Measurements from ENCODE around the gene IRF3.
A peak's percentile ranks its signal among the peaks of the same experiment; 100 is the strongest.

IRF3 gene

DNA sequence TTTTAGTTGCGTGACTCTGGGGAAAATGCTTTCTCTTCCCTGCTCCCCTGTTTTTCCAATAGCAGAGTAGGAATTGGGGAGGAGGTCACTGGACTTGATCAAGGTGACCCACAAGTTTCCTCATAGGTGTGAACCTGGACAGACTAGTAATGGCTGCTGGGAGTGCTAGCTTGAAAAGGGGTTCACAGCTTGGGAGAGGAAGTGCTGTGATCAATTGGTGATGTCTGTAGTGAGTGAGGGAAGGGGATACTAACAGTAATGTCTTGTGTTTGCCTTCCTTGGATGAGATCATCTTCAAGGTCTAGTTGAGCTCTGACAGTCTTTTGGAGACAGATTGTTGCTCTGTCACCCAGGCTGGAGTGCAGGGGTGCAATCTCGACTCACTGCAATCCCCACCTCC is 1.8 kb upstream of the IRF3 start:
- no peak for DNase-seq

DNA sequence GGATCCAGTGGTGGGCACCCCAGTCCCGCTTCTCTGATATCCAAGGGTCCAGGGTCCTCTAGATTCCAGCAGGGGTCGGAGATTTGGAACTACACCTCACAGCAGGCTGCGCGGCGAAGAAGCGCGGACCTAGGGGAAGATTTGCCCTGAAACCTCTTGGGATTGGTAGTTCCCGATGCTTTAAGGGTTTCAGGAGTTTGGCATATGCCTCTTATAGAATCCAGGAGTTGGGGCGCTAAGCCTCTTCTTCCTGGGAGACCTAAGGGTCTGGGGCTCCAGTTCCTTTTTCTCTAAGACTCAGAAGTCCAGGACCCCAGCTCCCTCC is 425 bp upstream of the IRF3 start:
- DNase-seq = no peak

DNA sequence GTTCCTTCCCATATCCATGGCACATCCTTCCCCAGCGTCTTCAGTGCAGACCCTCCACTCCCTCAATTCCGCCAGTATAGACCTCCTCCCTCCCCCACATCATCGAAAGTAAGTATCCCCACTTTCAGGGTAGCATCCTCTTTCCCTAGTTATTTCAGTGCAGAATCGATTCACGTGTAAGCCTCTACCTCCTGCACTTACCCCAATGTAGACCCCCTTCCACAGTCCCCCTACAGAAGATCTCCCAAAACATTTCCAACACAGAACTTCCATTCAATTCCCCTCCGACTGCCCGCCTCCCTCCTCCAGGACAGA is 664 bp downstream of the IRF3 start:
- DNase-seq = no peak

DNA sequence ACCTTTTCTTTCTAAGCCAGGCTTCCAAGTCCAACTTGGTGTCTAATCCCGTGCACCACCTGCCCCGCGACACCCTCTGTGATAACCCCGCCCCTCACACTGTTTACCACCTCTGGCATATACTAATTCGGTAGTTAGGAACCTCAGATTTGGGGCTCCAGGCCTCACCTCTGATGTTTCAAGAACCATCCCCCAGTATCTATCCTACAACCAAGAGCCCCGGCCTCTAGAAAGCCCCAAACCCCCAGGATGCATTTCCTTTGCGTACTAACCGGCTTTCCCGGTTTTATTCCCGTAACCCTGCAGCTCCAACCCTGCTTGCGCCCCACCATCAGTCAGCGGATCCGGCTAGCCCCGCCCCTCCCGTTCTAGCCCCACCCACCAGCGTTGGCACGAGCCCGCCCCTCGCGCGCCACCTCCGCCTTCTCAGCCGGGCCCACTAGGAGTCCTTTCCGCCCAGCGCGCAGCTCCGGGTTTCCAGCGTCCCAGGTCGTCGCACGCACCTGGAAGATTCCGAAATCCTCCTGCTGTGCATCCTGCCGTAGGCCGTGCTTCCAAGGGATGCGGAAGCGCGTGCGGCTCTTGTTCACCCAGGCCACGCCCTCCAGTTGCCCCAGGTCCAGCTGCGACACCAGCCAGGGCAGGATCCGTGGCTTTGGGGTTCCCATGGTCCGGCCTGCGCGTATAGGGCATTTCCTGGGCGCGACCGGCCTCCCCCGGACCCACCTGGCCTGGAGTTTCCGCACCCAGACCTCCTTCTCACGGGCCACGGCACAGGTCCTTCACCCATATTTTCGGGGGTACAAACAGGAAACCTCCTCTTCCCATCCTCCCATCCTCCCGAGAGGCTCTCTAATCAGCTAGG is 1.3 kb downstream of the IRF3 start:
- peak; percentile 88 to 89 for DNase-seq

DNA sequence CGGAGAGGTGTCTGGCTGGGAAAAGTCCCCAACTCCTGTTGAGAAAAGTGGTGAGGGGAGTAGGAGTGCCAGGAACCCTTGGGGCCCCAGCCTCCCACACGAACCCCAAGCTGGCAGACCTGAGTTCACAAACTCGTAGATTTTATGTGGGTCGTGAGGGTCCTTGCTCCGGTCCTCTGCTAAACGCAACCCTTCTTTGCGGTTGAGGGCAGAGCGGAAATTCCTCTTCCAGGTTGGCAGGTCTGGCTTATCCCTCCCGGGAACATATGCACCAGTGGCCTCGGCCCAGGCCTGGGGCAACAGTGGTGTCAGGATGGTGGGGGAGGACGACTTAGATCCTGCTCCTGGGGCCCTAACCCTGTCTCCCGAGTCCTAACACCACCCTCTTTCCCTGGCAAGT is 2.4 kb downstream of the IRF3 start:
- DNase-seq = no peak

DNA sequence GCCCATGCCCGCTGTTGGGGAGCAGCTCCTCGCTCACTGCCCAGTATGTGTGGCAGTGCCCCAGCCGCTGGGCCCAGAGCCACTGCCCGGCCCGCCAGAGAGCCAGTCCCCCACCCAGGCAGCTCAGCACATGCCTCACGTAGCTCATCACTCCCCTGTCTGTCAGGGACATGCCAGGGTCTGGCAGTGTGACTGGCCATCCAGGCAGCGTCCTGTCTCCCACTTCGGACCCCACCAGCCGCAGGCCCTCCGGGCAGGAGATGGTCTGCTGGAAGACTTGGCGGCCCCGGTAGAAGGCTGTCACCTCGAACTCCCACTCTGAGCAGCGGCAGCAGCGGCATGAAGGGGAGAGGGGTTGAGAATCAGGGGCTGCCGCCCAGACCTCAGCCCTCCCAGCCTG is 3.6 kb downstream of the IRF3 start:
- no peak for DNase-seq

DNA sequence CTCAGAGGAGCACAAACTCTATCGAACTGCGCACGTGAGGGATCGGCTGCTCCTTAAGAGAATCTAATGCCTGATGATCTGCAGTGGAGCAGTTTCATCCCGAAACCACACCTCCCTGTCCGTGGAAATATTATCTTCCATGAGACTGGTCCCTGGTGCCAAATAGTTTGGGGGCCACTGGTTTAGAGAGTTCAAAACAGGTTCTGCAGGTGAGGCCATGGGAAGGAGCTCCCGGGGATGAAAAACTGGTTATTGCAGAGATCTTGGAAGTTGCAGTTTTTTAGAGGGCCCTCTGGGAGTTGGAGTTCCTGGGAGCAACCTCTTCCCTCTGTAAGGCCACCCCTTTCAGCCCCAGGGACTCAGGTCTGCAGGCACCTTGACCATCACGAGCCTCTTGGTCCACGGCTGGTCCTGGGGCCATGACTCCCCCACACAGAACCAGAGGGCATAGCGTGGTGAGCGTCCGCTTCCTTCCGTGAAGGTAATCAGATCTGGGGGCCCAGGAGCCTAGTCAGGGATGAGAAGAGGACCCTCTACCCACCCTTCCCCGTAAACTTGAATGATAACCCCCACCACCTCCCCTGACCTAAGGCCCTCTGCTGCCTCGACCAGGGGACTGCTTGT is 5.2 kb downstream of the IRF3 start:
- no peak for DNase-seq

DNA sequence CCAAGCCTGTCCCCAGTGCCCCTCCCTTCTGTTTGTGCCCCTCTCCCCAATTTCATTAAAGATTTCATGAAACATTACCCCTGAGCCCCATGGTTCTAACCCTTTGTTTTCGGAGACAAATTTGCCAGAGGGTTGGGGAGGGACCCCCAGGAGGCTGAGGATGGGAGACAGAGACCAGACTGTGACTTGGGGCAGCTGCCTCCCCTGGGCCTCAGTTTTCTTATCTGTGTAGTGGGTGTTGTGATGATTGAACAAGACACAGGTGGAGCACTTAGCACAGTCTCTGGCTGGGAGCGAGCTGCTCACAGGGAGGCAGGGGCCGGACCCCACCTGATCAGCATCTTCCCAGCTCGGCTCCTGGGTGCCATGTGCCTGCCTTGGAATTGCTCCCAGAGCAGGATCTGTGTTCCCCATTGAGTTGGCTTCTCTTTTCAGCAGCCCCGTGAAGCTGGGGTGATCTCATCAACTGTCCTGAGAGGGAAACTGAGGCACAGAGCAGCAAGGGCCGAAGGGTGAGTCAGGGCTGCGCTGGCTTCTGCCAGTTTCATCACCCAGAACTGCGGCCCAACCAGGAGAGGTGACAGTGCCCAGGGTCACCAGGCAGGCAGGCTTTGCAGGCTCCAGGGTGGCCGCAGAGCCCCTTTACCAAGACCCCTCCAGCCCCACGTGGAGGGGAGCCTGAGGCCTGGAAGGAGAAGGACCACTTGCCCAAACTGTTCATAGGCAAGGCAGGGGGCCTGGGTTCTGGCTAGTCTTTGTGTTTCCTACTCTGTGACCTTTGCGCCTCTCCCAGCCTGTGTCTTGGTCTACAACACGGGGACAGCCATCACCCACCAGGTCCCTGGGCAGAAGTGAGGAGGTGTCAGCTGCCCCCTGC is 6.9 kb downstream of the IRF3 start:
- no peak for DNase-seq

DNA sequence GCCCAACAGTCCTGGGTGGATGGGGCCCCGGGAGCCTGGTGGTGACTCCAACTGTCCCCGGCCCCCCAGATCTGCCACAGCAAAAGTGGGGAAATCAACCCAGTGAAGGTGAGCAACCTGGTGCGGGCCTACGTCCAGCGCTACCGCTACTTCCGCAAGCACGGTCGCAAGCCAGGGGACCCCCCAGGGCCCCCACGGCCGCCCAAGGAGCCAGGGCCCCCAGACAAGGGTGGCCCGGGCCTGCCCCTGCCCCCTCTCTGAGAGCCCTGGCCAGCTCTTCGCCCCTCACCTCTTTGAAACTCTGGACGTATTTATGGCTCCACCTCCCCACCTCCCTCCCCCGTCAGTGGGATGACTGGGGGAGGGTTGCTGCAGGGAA is 7.5 kb downstream of the IRF3 start:
- no peak for DNase-seq

DNA sequence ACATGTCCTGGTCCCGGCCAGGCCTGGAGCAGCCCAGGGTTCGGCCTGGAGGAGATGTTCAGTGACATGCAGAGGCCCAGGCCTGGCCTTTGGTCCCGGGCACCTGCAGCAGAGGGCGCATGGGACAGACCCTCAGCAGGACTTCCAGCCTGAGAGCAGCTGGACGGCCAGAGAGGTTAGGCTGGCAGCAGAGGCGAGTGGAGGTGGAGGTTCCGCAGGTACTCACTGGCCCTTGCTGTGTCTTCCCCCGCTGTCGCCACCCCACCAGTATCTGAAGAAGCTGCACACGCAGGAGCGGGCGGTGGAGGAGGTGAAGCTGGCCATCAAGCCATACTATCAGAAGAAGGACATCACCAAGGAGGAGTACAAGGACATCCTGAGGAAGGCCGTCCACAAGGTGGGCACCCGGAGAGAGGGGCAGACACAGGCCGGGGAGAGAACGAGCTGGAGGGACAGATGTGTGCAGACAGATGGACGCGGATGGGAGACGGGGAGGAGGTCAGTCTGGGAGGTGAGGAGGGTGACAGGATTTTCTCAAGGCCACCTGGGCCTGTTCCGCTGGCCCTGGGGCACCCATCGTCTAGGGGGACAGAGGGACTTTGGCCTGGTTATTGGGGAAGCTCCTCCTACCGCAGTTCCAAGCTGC is 8.0 kb downstream of the IRF3 start:
- DNase-seq = no peak

DNA sequence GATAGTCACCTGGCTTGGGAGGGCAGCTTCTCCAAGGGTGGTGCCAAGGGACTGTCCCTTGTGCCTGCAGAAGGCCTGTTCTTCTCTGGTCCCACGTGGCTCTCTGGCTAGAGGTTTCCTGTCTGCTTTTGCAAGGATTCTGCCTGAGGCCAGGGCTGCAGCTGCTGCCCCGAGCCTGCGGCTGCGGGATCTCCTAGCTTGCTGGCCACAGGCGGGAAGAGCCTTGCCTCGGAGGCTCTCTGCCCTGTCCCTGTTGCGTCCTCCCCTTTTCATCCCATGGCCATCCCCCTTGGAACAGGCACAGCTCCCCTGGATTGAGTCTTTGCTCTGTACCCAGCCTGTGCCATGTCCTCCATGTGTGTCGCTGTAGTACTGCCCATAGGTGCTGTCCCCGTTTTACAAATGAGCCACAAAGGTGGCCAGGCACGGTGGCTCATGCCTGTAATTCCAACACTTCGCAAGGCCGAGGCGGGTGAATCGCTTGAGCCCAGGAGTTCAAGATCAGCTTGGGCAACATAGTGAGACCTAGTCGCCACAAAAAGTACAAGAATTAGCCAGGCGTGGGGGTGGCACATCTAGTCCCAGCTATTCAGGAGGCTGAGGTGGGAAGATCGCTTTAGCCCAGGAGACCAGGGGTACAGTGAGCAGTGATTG is 9.1 kb downstream of the IRF3 start:
- no peak for DNase-seq

DNA sequence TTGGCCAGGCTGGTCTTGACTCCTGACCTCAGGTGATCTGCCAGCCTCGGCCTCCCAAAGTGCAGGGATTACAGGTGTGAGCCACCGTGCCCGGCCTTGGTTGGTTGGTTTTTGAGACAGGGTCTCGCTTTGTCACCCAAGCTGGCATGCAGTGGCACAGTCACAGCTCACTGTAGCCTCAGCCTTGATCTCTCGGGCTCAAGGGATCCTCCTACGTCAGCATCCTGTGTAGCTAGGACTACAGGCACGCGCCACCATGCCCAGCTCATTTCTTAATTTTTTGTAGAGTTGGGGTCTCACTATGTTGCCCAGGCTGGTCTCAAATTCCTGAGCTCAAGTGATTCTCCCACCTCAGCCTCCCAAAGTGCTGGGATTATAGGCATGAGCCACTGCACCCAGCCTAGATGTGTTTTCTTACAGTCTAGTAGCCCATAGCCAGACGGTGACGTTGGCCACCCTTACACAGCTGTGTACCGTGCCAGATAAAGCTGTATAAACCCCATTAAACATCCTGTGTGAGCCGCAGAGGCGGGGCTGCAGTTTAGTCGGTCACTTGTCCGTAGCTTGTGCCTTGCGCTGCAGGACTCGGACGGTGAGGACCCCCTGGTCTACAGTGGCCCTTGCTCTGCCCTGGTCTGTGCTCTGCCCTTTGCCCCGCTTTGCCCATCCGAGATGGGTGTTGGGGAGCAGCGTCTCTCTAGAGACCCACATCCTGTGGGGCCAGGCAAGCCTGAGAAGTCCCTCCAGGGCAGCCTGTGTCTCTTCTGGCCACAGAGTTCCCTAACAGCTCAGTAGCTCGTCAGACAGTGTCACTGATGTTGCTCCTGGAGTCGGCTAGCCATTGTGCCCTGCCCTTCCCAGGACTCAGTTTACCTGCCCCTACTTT is 9.8 kb downstream of the IRF3 start:
- no peak for DNase-seq

DNA sequence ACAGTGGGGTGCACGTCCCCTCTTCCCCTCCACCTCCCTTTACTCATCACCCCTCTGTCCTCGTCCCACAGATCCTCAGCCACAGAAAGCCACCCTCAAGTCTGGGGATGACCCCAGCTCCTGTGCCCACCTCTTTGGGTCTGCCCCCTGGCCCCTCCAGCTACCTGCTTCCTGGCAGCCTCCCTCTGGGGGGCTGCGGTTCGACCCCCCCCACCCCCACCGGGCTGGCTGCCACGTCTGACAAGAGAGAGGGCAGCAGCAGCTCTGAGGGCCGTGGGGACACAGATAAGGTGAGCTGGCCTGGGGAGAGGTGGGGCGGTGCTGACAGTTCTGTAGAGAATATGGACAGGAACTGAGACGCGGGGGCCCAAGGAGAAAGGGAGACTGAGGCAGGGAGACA is 11.1 kb downstream of the IRF3 start:
- DNase-seq = no peak

DNA sequence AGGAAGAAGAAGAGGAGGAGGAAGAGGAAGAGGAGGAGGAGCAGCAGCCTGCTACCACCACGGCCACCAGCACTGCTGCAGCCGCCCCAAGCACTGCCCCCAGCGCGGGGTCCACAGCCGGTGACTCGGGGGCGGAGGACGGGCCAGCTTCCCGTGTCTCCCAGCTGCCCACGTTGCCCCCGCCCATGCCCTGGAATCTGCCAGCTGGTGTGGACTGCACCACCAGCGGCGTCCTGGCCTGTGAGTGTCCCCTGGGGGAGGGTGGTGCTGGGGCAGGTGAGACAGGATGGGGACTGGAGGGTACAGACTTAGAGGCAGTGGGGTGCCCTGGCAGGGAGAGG is 12.2 kb downstream of the IRF3 start:
- DNase-seq = no peak

DNA sequence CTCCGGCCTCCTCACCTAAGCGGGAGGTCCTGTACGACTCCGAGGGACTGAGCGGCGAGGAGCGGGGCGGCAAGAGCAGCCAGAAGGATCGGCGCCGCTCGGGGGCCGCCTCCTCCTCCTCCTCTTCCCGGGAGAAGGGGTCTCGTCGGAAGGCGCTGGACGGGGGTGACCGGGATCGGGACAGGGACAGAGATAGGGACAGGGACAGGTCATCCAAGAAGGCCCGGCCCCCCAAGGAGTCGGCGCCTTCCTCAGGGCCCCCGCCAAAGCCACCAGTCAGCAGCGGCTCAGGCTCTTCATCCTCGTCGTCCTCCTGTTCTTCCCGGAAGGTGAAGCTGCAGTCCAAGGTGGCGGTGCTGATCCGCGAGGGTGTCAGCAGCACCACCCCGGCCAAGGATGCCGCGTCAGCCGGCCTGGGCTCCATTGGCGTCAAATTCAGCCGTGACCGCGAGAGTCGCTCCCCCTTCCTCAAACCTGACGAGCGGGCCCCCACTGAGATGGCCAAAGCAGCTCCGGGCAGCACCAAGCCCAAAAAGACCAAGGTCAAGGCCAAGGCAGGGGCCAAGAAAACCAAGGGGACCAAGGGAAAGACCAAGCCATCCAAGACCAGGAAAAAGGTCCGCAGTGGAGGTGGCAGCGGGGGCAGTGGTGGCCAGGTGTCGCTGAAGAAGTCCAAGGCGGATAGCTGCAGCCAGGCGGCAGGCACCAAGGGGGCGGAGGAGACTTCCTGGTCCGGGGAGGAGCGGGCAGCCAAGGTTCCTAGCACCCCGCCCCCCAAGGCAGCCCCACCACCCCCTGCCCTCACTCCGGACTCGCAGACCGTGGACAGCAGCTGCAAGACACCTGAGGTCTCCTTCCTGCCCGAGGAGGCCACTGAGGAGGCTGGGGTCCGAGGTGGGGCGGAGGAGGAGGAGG is 12.8 kb downstream of the IRF3 start:
- no peak for DNase-seq

DNA sequence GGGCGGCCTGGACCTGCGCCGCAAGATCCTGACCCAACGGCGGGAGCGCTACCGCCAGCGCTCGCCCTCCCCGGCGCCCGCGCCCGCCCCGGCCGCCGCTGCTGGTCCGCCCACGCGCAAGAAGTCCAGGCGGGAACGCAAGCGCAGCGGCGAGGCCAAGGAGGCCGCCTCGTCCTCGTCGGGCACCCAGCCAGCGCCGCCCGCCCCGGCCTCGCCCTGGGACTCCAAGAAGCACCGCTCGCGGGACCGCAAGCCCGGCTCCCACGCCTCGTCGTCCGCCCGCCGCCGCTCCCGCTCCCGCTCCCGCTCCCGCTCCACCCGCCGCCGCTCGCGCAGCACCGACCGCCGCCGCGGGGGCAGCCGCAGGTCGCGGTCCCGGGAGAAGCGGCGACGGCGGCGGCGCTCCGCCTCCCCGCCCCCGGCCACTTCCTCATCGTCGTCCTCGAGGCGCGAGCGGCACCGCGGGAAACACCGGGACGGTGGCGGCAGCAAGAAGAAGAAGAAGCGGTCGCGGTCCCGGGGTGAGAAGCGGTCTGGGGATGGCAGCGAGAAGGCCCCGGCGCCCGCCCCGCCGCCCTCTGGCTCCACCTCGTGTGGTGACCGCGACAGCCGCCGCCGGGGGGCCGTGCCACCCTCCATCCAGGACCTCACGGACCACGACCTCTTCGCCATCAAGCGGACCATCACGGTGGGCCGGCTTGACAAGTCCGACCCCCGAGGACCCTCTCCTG is 13.7 kb downstream of the IRF3 start:
- no peak for DNase-seq

DNA sequence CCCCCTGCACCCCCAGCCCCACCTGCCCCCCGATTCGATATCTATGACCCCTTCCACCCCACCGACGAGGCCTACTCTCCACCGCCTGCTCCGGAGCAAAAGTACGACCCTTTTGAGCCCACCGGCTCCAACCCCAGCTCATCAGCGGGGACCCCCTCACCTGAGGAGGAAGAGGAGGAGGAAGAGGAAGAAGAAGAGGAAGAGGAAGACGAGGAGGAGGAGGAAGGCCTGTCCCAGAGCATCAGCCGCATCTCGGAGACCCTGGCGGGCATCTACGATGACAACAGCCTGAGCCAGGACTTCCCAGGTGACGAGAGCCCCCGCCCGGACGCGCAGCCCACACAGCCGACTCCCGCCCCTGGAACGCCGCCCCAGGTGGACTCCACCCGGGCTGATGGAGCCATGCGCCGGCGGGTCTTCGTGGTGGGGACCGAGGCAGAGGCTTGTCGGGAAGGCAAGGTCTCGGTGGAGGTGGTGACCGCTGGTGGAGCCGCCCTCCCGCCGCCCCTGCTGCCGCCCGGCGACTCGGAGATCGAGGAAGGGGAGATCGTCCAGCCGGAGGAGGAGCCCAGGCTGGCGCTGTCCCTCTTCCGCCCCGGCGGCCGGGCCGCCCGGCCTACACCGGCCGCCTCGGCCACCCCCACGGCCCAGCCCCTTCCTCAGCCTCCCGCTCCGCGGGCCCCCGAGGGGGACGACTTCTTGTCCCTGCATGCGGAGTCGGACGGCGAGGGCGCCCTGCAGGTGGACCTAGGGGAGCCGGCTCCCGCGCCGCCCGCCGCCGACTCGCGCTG is 14.4 kb downstream of the IRF3 start:
- DNase-seq = no peak

DNA sequence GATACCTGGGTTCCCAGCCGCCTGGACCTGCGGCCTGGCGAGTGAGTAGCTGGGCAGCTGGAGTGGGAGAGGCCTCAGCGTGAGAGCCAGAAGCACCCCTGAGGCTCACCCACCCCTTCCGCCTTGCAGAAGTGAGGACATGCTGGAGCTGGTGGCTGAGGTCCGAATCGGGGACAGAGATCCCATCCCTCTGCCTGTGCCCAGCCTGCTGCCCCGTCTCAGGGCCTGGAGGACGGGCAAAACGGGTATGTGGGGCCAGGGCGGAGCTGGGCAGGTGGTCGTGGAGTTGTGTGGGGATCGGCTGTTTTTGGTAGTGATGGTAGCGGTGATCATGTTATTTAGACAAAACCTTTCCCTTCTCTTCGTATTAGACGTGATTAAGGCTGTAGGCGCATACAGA is 19.1 kb downstream of the IRF3 start:
- no peak for DNase-seq

DNA sequence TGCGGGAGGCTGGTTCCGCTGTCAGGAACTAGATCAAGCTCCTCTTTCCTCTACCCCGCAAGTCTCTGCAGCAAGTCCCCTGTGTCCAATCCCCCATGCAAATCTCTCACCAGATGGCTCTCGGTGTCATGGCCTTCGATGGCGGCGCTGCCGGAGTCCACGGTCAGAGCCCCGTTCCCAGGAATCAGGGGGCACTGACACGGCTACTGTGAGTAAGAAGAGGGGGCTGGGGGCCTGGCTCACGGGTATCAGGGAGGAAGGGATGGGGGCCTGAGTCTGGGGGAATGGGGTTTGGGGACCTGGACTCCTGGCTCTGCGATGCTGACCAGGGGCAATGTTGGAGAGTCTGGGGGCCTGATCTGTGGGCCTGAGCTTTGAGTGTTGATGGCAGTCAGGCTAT is 19.7 kb downstream of the IRF3 start:
- no peak for DNase-seq
